Muscle layer of duodenum (tissue), 2 donors: Measurements from ENCODE around the gene XPO6.

Experiments used
- H3K27ac ChIP-seq: one replicate; pipeline ENCODE4 v1.7.0; 2013; ENCODE audit warnings: mild to moderate bottlenecking, low read length
- H3K27me3 ChIP-seq: one replicate; pipeline ENCODE4 v1.7.0; 2013; ENCODE audit warnings: low read depth, mild to moderate bottlenecking, control low read depth, low read length
- H3K36me3 ChIP-seq, 2 donors: one replicate each; pipeline ENCODE4 v1.7.0; 2013; ENCODE audit warnings: low read length in 2 of 2, control low read depth in 1 of 2, mild to moderate bottlenecking in 1 of 2; ENCODE audit not compliant: insufficient read depth in 2 of 2, control insufficient read depth in 1 of 2
- H3K4me1 ChIP-seq, 2 donors: one replicate each; pipeline ENCODE4 v1.7.0; 2013; ENCODE audit warnings: low read length in 2 of 2, mild to moderate bottlenecking in 2 of 2, control low read depth in 1 of 2, moderate library complexity in 1 of 2; ENCODE audit not compliant: insufficient read depth in 2 of 2, control insufficient read depth in 1 of 2
- H3K4me3 ChIP-seq, 2 donors: one replicate each; pipeline ENCODE4 v1.7.0; 2013; ENCODE audit warnings: low read length in 2 of 2, low read depth in 1 of 2, mild to moderate bottlenecking in 1 of 2
- H3K9me3 ChIP-seq, 2 donors: one replicate each; pipeline ENCODE4 v1.7.0; 2013; ENCODE audit warnings: low read length in 2 of 2, control low read depth in 1 of 2, mild to moderate bottlenecking in 1 of 2; ENCODE audit not compliant: control insufficient read depth in 1 of 2
- donor health status: healthy.

Gene XPO6

DNA sequence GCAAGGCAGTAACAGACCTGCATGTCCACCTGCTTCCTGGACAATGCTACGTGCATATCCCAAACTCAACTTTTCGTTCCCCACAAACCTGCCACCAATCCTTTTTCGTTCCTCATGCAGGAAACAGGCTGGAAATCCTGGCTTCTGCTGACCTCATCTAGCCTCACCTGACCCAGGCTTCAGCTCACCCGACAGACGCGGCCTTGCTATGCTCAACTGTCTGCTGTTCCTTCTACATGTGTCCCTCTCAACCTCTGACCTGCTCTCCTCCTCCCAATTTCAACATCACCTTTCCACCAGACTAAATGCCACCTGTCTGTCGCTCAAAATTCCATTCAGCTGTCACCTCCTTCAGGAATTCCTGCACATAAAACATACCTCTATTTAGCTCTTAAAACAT is 44.5 kb downstream of the XPO6 start:
- Histone ChIP-seq H3K4me1 (peaks cover 0 to 4% of the 10 kb centered on the region in 2 donors), H3K27ac (no peak overlapping the region), H3K9me3 (no peaks in the 10 kb centered on the region), H3K36me3 (peaks cover 32 to 47% of the 10 kb centered on the region in 2 donors), H3K4me3 (no peak overlapping the region), H3K27me3 (no peaks in the 10 kb centered on the region)

DNA sequence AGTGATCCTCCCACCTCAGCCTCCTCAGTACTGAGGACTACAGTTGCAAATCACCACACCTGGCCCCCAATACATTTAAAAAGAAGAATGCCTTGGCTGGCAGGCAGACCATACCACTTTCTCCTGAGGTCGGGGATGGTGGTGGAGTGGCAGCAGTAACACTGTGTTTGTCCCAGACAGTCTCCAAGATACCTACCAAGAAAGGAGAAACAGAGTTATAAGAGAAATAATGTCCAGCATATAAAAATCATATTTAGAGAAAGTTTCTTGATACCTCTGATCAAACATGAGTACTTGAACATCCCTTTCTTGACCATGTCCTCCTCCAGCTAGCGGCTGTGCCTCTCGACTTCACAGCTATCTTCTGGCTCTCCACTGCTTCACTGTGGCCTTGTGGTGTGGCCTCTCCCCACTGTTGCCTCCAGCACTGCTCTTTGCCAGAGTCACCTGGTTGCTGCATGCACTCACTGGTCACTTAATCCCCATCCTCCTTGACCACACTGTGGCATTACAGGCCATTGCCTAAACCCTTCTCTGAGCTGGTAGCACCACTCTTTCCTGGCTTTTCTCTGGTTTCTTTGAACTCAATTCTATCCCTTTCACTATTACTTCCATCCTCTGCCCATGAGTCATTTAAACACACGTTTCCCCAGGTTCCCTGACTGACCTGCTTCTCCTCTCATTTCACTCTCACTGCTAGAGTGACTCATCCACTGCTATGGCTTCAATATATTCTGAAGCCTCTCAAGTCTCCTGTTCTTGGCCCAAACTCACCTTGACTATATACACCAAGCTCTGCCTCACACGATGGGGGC is 45.2 kb downstream of the XPO6 start:
- H3K4me1 ChIP-seq = peaks cover 0 to 4% of the 10 kb centered on the region in 2 donors
- peaks cover 26 to 47% of the 10 kb centered on the region in 2 donors for H3K36me3 ChIP-seq
- H3K4me3 ChIP-seq = no peak overlapping the region
- H3K9me3 ChIP-seq = no peaks in the 10 kb centered on the region
- H3K27ac ChIP-seq = no peak overlapping the region
- H3K27me3 ChIP-seq = no peaks in the 10 kb centered on the region

DNA sequence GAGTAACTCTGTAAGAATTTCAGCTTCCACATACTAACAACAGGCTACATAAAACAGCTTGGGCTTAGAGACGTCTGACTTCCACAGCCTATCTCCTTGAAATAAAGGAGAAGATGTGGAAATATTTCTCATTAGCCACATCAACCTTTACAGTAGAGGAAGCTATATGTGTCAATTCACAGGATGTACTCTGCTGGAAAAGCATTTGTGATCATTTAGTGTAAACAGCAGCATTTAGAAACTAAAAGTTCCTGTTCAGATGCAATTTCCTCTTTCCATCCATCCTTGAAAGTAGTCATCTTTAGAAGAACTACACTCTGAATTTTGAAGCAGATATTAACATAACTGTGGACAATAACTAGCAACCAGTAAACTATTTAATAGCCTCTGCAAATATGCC is 46.2 kb downstream of the XPO6 start:
- H3K27ac ChIP-seq = no peak overlapping the region
- H3K4me3 ChIP-seq = no peak overlapping the region
- H3K4me1 ChIP-seq = peaks cover 0 to 4% of the 10 kb centered on the region in 2 donors
- no peaks in the 10 kb centered on the region for H3K9me3 ChIP-seq
- no peaks in the 10 kb centered on the region for H3K27me3 ChIP-seq
- H3K36me3 ChIP-seq = peaks cover 23 to 47% of the 10 kb centered on the region in 2 donors

DNA sequence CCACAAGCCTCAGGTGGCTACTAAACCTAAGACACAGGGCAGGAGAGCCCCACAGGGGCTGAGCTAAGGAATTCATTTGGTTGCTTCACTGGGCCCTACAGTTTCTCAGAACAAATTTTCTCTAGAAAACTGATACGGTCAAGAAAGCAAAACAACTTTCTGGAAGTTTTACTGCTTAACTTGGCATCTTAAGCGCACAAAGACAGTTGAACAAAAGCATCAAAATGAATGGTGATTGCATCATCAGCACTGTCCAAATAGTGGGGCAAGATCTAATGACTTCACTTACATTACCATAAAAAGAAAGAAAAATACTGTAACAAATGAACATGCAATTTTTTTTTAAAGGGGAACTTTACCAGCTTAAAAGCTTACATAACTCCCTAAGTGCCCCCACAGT is 47.6 kb downstream of the XPO6 start:
- Histone ChIP-seq H3K27me3 (no peaks in the 10 kb centered on the region), H3K4me3 (no peak overlapping the region), H3K27ac (peak overlapping the region; percentile 33), H3K36me3 (peaks cover 16 to 36% of the 10 kb centered on the region in 2 donors), H3K4me1 (peaks cover 0 to 4% of the 10 kb centered on the region in 2 donors), H3K9me3 (no peaks in the 10 kb centered on the region)

DNA sequence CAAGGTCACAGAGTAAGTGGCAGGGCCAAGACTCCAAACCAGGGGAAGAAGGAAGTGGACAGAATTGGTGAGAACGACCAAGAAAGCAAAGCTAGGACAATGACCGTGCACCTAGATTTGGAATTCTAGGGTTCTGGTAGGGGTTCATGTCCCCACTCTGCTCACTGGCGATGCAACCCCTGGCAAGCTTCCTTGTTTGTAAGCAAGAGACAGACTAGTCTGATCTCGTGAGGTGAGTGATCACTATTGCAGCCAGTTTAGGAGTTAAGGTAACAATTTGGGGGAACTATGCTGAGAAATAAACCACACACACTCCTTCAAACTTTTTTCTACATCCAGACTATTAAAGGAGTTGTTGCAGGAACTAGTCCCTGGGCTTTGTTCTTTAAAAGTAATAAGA is 48.1 kb downstream of the XPO6 start:
- H3K27me3 ChIP-seq = no peaks in the 10 kb centered on the region
- H3K4me1 ChIP-seq = peaks cover 0 to 8% of the 10 kb centered on the region in 2 donors
- H3K4me3 ChIP-seq = no peak overlapping the region
- H3K36me3 ChIP-seq = peaks cover 12 to 32% of the 10 kb centered on the region in 2 donors
- peak overlapping the region; percentile 33 for H3K27ac ChIP-seq
- no peaks in the 10 kb centered on the region for H3K9me3 ChIP-seq

DNA sequence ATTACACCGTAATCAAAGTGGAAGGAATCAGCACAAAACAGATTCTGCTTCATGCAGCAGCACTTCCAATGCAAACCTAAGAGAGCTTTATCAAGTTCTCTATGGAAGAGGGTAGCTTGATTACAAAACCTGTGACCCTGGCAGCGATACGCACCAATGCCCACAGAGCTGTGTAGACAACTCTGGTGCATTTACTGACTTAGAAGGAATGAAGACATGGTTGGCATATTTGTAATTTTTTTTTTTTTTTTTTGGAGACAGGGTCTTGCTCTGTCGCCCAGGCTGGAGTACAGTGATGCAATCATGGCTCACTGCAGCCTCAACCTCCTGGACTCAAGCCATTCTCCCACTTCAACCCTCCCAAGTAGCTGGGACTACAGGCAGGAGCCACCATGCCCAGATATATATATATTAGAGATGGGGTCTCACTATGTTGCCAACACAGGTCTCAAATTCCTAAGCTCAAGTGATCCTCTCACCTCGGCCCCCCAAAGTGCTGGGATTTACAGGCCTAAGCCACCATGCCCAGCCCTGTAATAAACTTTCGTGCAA is 49.4 kb downstream of the XPO6 start:
- no peak overlapping the region for H3K27ac ChIP-seq
- H3K36me3 ChIP-seq = peaks cover 12 to 25% of the 10 kb centered on the region in 2 donors
- no peaks in the 10 kb centered on the region for H3K27me3 ChIP-seq
- no peaks in the 10 kb centered on the region for H3K9me3 ChIP-seq
- peaks cover 6 to 11% of the 10 kb centered on the region in 2 donors for H3K4me1 ChIP-seq
- H3K4me3 ChIP-seq = no peak overlapping the region

DNA sequence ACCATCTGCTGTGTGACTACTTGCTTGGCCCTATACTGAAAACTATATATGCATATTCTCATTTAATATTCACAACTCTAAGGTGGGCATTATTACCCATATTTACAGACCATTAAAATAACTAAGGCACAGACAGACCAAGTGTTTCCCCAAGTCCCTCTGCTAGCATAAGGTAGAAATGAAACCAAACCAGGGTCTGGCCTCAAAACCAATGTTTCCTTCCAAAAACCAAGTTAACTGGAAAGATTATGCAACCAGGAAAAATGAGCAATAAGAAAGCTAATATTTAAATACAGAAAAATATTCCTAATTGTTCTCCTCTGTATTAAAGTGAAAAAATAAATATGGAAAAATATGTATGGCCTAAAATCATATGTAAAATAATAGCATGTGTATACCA is 50.1 kb downstream of the XPO6 start:
- no peak overlapping the region for H3K4me3 ChIP-seq

DNA sequence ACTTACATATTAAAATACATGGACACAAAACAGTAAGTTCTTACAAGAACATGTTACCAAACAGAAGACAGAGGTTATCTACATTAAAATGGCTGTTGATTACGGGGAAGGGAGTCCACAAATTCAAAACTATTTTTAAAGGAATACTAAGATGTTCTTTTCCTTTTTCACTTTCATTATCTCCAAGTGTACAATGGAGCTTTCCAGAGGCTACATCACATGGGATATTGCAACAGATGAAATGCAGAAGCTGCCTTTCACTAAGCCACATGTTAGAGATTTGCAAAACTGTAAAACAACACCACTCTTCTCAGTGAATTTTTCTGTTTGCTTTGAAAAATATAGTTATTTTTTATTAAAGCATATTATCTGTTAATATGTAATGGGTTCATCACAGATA is 53.6 kb downstream of the XPO6 start:
- no peaks in the 10 kb centered on the region for H3K9me3 ChIP-seq
- H3K4me1 ChIP-seq = peaks cover 6 to 7% of the 10 kb centered on the region in 2 donors
- H3K27ac ChIP-seq = peak overlapping the region; percentile 77
- no peak overlapping the region for H3K4me3 ChIP-seq
- H3K27me3 ChIP-seq = no peaks in the 10 kb centered on the region
- H3K36me3 ChIP-seq = peaks cover 17 to 19% of the 10 kb centered on the region in 2 donors

More for the DNA sequence above, 50.1 kb downstream of the XPO6 start:
- no peaks in the 10 kb centered on the region for H3K27me3 ChIP-seq
- H3K9me3 ChIP-seq = no peaks in the 10 kb centered on the region
- H3K27ac ChIP-seq = no peak overlapping the region
- H3K4me1 ChIP-seq = peaks cover 6 to 11% of the 10 kb centered on the region in 2 donors
- peaks cover 7 to 17% of the 10 kb centered on the region in 2 donors for H3K36me3 ChIP-seq

DNA sequence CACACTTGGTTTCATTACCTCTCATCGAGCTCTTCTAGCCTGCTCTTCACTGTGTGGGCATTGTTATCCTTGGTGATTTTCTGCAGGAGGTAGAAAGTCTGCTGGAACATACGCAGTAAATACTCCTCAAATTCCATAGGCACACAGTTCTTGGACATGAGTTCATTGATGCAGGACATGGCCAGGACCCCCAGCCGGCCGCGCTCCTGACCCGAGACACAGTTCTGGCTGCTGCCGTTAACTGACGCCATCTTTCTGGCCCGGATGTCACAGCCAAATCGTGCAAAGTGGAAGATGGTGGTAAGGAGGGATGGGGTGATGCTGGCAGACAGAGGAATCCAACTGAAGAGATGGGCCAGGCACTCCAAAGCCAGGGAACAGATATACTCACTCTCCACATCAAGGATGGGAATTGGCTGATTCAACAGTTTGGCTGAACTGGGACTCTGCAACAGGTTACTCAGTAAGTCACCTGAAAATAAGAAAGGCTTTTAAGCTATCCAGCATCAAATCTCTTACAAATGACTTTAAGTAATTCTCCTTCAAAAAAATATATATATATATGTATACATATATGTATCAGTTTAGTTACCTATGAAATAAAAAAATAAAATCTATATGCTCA is 55.6 kb downstream of the XPO6 start:
- H3K36me3 ChIP-seq = peaks cover 31 to 35% of the 10 kb centered on the region in 2 donors
- no peak overlapping the region for H3K27ac ChIP-seq
- H3K27me3 ChIP-seq = no peaks in the 10 kb centered on the region
- no peaks in the 10 kb centered on the region for H3K9me3 ChIP-seq
- no peak overlapping the region for H3K4me3 ChIP-seq
- H3K4me1 ChIP-seq = peaks cover 6 to 7% of the 10 kb centered on the region in 2 donors

DNA sequence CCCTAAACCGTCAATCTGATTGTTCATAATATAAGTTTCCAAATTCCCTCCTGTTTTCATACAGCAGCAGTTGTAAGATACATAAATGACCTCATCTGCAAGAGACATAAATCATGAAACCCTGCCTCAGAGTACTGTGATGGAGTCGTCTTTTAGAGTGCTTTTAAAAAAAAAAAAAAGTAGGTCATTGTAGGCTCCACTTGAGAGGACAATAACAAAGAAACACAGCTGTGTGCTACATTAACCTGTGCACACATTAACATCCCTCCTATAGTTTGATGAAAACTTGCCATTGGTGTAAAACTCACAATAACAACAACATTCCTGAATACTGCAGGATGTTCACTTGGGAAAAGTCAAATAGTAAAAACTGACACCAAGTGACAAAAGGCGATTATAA is 56.5 kb downstream of the XPO6 start:
- H3K4me1 ChIP-seq = peaks cover 6 to 7% of the 10 kb centered on the region in 2 donors

DNA sequence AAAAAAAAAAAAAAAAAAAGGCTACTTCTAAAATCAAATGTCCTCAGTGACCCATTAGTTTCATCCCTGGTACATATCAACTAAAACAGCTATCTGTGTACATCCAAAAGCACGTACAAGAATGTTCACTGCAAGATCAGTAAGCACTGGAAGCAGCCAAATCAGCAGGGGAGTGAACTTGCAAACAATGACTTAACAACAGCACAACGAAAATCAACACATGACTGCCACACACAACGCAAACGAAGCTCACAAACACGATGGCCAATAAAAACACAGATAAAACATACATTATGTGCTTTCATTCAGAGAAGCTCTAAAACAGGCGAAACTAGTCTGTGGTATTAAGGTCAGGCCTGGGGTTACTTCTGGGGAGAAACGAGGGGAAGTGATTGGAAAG is 60.6 kb downstream of the XPO6 start:
- Histone ChIP-seq H3K36me3 (peaks cover 57 to 71% of the 10 kb centered on the region in 2 donors), H3K4me1 (no peaks in the 10 kb centered on the region), H3K4me3 (no peak overlapping the region), H3K27me3 (no peaks in the 10 kb centered on the region), H3K9me3 (no peaks in the 10 kb centered on the region), H3K27ac (no peak overlapping the region)

More for the DNA sequence above, 56.5 kb downstream of the XPO6 start:
- Histone ChIP-seq H3K9me3 (no peaks in the 10 kb centered on the region), H3K27ac (no peak overlapping the region), H3K36me3 (peaks cover 37 to 42% of the 10 kb centered on the region in 2 donors), H3K4me3 (no peak overlapping the region), H3K27me3 (no peaks in the 10 kb centered on the region)
